H9 (cell line): ENCODE results near the gene ARRB1. TPM values are rescaled to one million over a fixed set of nuclear protein-coding genes. Genes with fewer than 3 reads are reported as not detected.

ENCODE experiments used
- DNase-seq: peaks from one replicate; pipeline ENCODE4 v3.0.0-alpha.2; 2017
- H2AFZ ChIP-seq: one replicate; pipeline ENCODE4 v1.6.1; 2013; ENCODE audit warnings: mild to moderate bottlenecking, low read length, control low read depth, moderate library complexity
- H2AK5ac ChIP-seq: 2 replicates; pipeline ENCODE4 v1.6.1; 2013; ENCODE audit warnings: low read length, control low read depth, mixed read lengths; ENCODE audit not compliant: insufficient read length
- H2BK120ac ChIP-seq: one replicate; pipeline ENCODE4 v1.6.1; 2013; ENCODE audit warnings: low read depth, mild to moderate bottlenecking, low read length, control low read depth, inconsistent platforms; ENCODE audit not compliant: poor library complexity, severe bottlenecking
- H2BK12ac ChIP-seq: 2 replicates; pipeline ENCODE4 v1.6.1; 2013; ENCODE audit warnings: low read length, control low read depth, mixed read lengths, low read depth; ENCODE audit not compliant: insufficient read length
- H2BK15ac ChIP-seq: 2 replicates; pipeline ENCODE4 v1.6.1; 2013; ENCODE audit warnings: low read depth, low read length, control low read depth
- H2BK20ac ChIP-seq: one replicate; pipeline ENCODE4 v1.6.1; 2013; ENCODE audit warnings: low read depth, mild to moderate bottlenecking, low read length, control low read depth, inconsistent platforms; ENCODE audit not compliant: poor library complexity, severe bottlenecking
- H2BK5ac ChIP-seq: 2 replicates; pipeline ENCODE4 v1.6.1; 2013; ENCODE audit warnings: low read length, control low read depth, mixed read lengths; ENCODE audit not compliant: insufficient read length
- H3K14ac ChIP-seq: 2 replicates; pipeline ENCODE4 v1.6.1; 2013; ENCODE audit warnings: low read length, control low read depth; ENCODE audit not compliant: insufficient read depth
- H3K18ac ChIP-seq: 2 replicates; pipeline ENCODE4 v1.6.1; 2013; ENCODE audit warnings: low read depth, mild to moderate bottlenecking, mixed read lengths, low read length, control low read depth; ENCODE audit not compliant: insufficient read length
- H3K23ac ChIP-seq: 2 replicates; pipeline ENCODE4 v1.6.1; 2013; ENCODE audit warnings: low read length, control low read depth, mixed read lengths, low read depth; ENCODE audit not compliant: insufficient read length
- H3K23me2 ChIP-seq: 2 replicates; pipeline ENCODE4 v1.6.1; 2013; ENCODE audit warnings: low read depth, mild to moderate bottlenecking, mixed read lengths, low read length, control low read depth; ENCODE audit not compliant: insufficient read length, poor library complexity, severe bottlenecking
- H3K27ac ChIP-seq: 2 replicates; pipeline ENCODE4 v1.5.1; 2013; ENCODE audit warnings: low read length, control low read depth, mixed read lengths, low read depth; ENCODE audit not compliant: insufficient read length
- H3K27me3 ChIP-seq: 2 replicates; pipeline ENCODE4 v1.6.1; 2013; ENCODE audit warnings: low read length, control low read depth, inconsistent platforms; ENCODE audit not compliant: insufficient read depth
- H3K4ac ChIP-seq: 2 replicates; pipeline ENCODE4 v1.6.1; 2013; ENCODE audit warnings: low read depth, mild to moderate bottlenecking, control low read depth, inconsistent platforms, low read length, moderate library complexity
- H3K4me1 ChIP-seq: 2 replicates; pipeline ENCODE4 v1.6.1; 2013; ENCODE audit warnings: low read length, control low read depth, inconsistent platforms; ENCODE audit not compliant: insufficient read depth
- H3K4me2 ChIP-seq: 2 replicates; pipeline ENCODE4 v1.6.1; 2013; ENCODE audit warnings: low read length, control low read depth, mixed read lengths; ENCODE audit not compliant: insufficient read length, insufficient read depth
- H3K56ac ChIP-seq: 2 replicates; pipeline ENCODE4 v1.6.1; 2013; ENCODE audit warnings: low read depth, mild to moderate bottlenecking, mixed read lengths, low read length, control low read depth; ENCODE audit not compliant: insufficient read length
- H3K79me1 ChIP-seq: 2 replicates; pipeline ENCODE4 v1.6.1; 2013; ENCODE audit warnings: low read depth, mild to moderate bottlenecking, moderate library complexity, low read length, control low read depth, inconsistent platforms; ENCODE audit not compliant: insufficient read depth, poor library complexity, severe bottlenecking
- H3K79me2 ChIP-seq: 2 replicates; pipeline ENCODE4 v1.6.1; 2013; ENCODE audit warnings: low read length, control low read depth, inconsistent platforms; ENCODE audit not compliant: insufficient read depth
- H3K9ac ChIP-seq: 2 replicates; pipeline ENCODE4 v1.6.1; 2013; ENCODE audit warnings: low read length, control low read depth, mixed read lengths; ENCODE audit not compliant: insufficient read length; ENCODE audit errors: extremely low read depth
- H3K9me3 ChIP-seq: one replicate; pipeline ENCODE4 v1.6.1; 2013; ENCODE audit warnings: low read depth, low read length, inconsistent platforms; ENCODE audit not compliant: control insufficient read depth
- H3T11ph ChIP-seq: one replicate; pipeline ENCODE4 v1.6.1; 2013; ENCODE audit warnings: mild to moderate bottlenecking, low read length, control low read depth, inconsistent platforms
- H4K20me1 ChIP-seq: one replicate; pipeline ENCODE4 v1.6.1; 2013; ENCODE audit not compliant: control insufficient read depth, insufficient read length, insufficient read depth
- H4K5ac ChIP-seq: 2 replicates; pipeline ENCODE4 v1.6.1; 2013; ENCODE audit warnings: low read depth, mild to moderate bottlenecking, mixed read lengths, low read length, control low read depth; ENCODE audit not compliant: insufficient read length
- H4K8ac ChIP-seq: replicated peaks from 2 replicates; pipeline ENCODE4 v1.6.1; 2013; ENCODE audit warnings: low read length, control low read depth, mixed read lengths, low read depth; ENCODE audit not compliant: insufficient read length
- H4K91ac ChIP-seq: 2 replicates; pipeline ENCODE4 v1.6.1; 2013; ENCODE audit warnings: low read depth, mild to moderate bottlenecking, moderate library complexity, mixed read lengths, low read length, control low read depth; ENCODE audit not compliant: insufficient read length
- H3K27ac Mint-ChIP-seq, 3 experiments: 2 replicates in 2 of 3; 3 replicates in 1 of 3; pipeline ENCODE4 v1.8.0; 2020 to 2021; ENCODE audit warnings: mixed read lengths in 3 of 3, mild to moderate bottlenecking in 1 of 3, moderate library complexity in 1 of 3
- H3K27me3 Mint-ChIP-seq: 2 replicates; pipeline ENCODE4 v1.8.0; 2021; ENCODE audit warnings: low read depth, mild to moderate bottlenecking, moderate library complexity, mixed read lengths
- H3K36me3 Mint-ChIP-seq, 3 experiments: 2 replicates in 2 of 3; 3 replicates in 1 of 3; pipeline ENCODE4 v1.8.0; 2020 to 2021; ENCODE audit warnings: low read depth in 3 of 3, mixed read lengths in 3 of 3; ENCODE audit not compliant: insufficient read depth in 1 of 3
- H3K4me1 Mint-ChIP-seq, 2 experiments: 2 replicates each; pipeline ENCODE4 v1.8.0; 2020; ENCODE audit warnings: mixed read lengths in 2 of 2
- H3K4me3 Mint-ChIP-seq, 2 experiments: 2 replicates in 1 of 2; 3 replicates in 1 of 2; pipeline ENCODE4 v1.8.0; 2020 to 2021; ENCODE audit warnings: mild to moderate bottlenecking in 2 of 2, mixed read lengths in 2 of 2, moderate library complexity in 1 of 2
- H3K9me3 Mint-ChIP-seq, 2 experiments: 2 replicates in 1 of 2; 3 replicates in 1 of 2; pipeline ENCODE4 v1.8.0; 2020; ENCODE audit warnings: mild to moderate bottlenecking in 2 of 2, mixed read lengths in 2 of 2, moderate library complexity in 1 of 2
- CTCF ChIP-seq: fragments of 200-600 bp; sonication (generic); conservative IDR thresholded peaks from 3 replicates; pipeline ENCODE4 v1.8.0; 2021; ENCODE audit warnings: antibody characterized with exemption, mild to moderate bottlenecking
- WGBS: extraction: QIAGEN DNeasy Blood & Tissue Kit; methylation state at CpG from one replicate; pipeline ENCODE4 v1.1.7; 2013; ENCODE audit warnings: missing lambda C conversion rate, low lambda C conversion rate, mixed read lengths; ENCODE audit not compliant: insufficient read length; ENCODE audit errors: extremely low coverage; 5-methylcytosine and 5-hydroxymethylcytosine counted together
- total RNA-seq: library from RNA; stranded (reverse); gene quantifications from 2 replicates; pipeline ENCODE4 v1.2.1, GENCODE V29; 2021

ARRB1 gene
- total RNA-seq, 1 experiment from 2014 or later = 20.6 TPM

- no peak overlapping the region for H3K4ac ChIP-seq
- no peak overlapping the region for H2BK20ac ChIP-seq
- no peak overlapping the region for H4K8ac ChIP-seq
- no peak for TF ChIP-seq CTCF
- H2BK15ac ChIP-seq = no peak overlapping the region
- no peak overlapping the region for H3K56ac ChIP-seq
- no peak overlapping the region for H3K4me2 ChIP-seq
- no peaks in the 10 kb centered on the region for H3K4me1 ChIP-seq
- no CpG with 5 or more reads among the region's 2 CpGs for WGBS
- H4K5ac ChIP-seq = no peak overlapping the region
- no peak overlapping the region for H3K23ac ChIP-seq
- Mint-ChIP-seq H3K4me1 (peaks cover 12% of the 10 kb centered on the region in 2 experiments), H3K27ac (peak overlapping the region in 2 of 3 experiments; percentile 1 to 38; a peak in 3 of 7 replicates), H3K27me3 (no peaks in the 10 kb centered on the region; the same call in 1 of the 2 replicates), H3K4me3 (no peak overlapping the region; a peak in 1 of 5 replicates), H3K36me3 (peaks cover 0 to 19% (median 2%) of the 10 kb centered on the region in 3 experiments; a peak in 2 of 7 replicates), H3K9me3 (no peaks in the 10 kb centered on the region; a peak in 1 of 5 replicates)
- no peak overlapping the region for H2BK5ac ChIP-seq
- H3K23me2 ChIP-seq = no peaks in the 10 kb centered on the region
- H3K27ac ChIP-seq = no peak overlapping the region
- no peak overlapping the region for H3K14ac ChIP-seq
- no peaks in the 10 kb centered on the region for H3K27me3 ChIP-seq
- no peak overlapping the region for H2AFZ ChIP-seq
- no peak overlapping the region for H3T11ph ChIP-seq
- no peak overlapping the region for H2AK5ac ChIP-seq
- no peaks in the 10 kb centered on the region for H4K20me1 ChIP-seq
- H3K9ac ChIP-seq = no peak overlapping the region
- DNase-seq = no peak
- no peak overlapping the region for H4K91ac ChIP-seq
- H2BK12ac ChIP-seq = no peak overlapping the region
- no peaks in the 10 kb centered on the region for H3K79me2 ChIP-seq
- no peaks in the 10 kb centered on the region for H3K79me1 ChIP-seq
- no peaks in the 10 kb centered on the region for H3K9me3 ChIP-seq
- no peak overlapping the region for H3K18ac ChIP-seq
- H2BK120ac ChIP-seq = no peak overlapping the region
Observed at GRCh38 chr11:75276186-75276585, 75.3 kb downstream of the ARRB1 start.
